ENCODE results near the gene PRODH.
"Not testable (repeated sequence)": the region's sequence is repeated elsewhere in the genome, so short reads cannot be mapped to it uniquely, and the experiment has no call there.

Gene PRODH

DNA sequence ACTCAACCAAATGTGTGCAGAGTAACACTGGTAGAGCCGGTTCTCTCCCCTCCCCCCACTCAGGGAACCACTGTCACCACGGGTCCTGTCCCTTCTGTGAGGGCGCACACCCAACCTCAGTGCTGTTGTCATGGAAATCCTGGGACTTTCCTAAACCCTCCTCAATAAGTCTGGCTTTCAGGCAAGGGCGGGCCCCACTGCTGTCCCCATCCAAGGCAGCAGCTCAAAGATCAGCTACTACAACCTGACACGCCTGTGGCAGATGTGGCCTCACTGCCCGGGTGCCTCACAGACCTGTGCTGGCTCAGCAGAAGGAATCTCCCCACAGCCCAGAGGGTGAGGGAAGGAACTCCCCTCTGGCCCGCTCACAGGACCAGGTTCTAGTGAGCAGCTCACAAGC lies 2.2 kb downstream of the PRODH start:
- no peak for DNase-seq (ENCODE audit: low read depth)
- H3K4me3 ChIP-seq (ENCODE audit: low read depth, low read length) = no peak overlapping the region
- TF ChIP-seq, protein P1, sequence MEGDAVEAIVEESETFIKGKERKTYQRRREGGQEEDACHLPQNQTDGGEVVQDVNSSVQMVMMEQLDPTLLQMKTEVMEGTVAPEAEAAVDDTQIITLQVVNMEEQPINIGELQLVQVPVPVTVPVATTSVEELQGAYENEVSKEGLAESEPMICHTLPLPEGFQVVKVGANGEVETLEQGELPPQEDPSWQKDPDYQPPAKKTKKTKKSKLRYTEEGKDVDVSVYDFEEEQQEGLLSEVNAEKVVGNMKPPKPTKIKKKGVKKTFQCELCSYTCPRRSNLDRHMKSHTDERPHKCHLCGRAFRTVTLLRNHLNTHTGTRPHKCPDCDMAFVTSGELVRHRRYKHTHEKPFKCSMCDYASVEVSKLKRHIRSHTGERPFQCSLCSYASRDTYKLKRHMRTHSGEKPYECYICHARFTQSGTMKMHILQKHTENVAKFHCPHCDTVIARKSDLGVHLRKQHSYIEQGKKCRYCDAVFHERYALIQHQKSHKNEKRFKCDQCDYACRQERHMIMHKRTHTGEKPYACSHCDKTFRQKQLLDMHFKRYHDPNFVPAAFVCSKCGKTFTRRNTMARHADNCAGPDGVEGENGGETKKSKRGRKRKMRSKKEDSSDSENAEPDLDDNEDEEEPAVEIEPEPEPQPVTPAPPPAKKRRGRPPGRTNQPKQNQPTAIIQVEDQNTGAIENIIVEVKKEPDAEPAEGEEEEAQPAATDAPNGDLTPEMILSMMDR (IDR thresholded peaks at IDR 0.05; ENCODE audit: control insufficient read depth, extremely low read depth, insufficient read depth) = no peak

GRCh38 chr22:18931905-18932652 lies 4.0 kb downstream of the PRODH start:
- no peak for DNase-seq (ENCODE audit: low read depth)
- TF ChIP-seq, protein P1 (IDR thresholded peaks at IDR 0.05; ENCODE audit: control insufficient read depth, extremely low read depth, insufficient read depth) = no peak
- no peak overlapping the region for H3K4me3 ChIP-seq (ENCODE audit: low read depth, low read length)

DNA sequence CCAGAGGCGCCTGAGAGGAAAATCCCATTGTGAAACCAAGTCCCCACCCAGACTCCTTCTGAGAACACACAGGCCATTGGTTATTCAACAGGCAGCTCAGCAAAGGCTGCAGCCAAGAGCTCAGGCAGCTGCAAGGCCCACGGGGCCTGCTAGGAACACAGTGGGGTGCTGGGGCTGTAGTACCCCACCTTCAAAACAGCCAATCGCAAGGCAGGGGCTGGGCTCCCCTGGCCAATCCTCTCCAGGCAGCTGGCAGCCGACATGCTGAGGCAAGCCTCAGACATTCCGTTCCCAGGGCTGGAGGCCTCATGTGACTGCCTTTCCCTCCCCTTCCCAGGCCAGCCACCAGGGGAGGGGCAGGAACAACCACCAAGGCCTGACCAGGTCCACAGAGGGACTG lies 6.6 kb downstream of the PRODH start:
- no peak overlapping the region for H3K4me3 ChIP-seq (ENCODE audit: low read depth, low read length)
- no peak for DNase-seq (ENCODE audit: low read depth)
- TF ChIP-seq, protein P1 (IDR thresholded peaks at IDR 0.05; ENCODE audit: control insufficient read depth, extremely low read depth, insufficient read depth) = no peak

- no peak for DNase-seq (ENCODE audit: low read depth)
- H3K4me3 ChIP-seq (ENCODE audit: low read depth, low read length) = no peak overlapping the region
- TF ChIP-seq, protein P1 (IDR thresholded peaks at IDR 0.05; ENCODE audit: control insufficient read depth, extremely low read depth, insufficient read depth) = no peak
Observed at GRCh38 chr22:18927573-18927972, 8.5 kb downstream of the PRODH start.

DNA sequence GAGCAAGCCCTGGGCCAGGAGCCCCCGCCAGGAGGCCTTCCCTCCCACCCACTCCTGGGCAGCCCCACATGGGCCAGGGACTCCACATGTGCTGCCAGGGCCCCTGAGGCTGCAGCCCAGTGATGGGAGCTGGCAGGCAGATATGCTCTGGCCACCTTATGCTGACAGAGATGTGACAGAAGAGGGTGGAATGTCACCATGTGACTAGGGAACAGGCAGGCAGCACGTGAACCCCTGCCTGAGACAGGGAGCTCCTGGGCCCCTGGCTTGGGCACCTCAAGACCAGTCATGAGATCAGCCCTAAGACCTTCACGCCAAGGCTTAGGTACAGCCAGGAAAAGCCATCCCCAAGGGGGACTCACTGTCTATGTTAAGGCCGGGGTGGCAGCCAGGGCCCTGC lies 9.1 kb downstream of the PRODH start:
- no peak for DNase-seq (ENCODE audit: low read depth)
- H3K4me3 ChIP-seq (ENCODE audit: low read depth, low read length) = no peak overlapping the region
- TF ChIP-seq, protein P1 (IDR thresholded peaks at IDR 0.05; ENCODE audit: control insufficient read depth, extremely low read depth, insufficient read depth) = no peak

DNA sequence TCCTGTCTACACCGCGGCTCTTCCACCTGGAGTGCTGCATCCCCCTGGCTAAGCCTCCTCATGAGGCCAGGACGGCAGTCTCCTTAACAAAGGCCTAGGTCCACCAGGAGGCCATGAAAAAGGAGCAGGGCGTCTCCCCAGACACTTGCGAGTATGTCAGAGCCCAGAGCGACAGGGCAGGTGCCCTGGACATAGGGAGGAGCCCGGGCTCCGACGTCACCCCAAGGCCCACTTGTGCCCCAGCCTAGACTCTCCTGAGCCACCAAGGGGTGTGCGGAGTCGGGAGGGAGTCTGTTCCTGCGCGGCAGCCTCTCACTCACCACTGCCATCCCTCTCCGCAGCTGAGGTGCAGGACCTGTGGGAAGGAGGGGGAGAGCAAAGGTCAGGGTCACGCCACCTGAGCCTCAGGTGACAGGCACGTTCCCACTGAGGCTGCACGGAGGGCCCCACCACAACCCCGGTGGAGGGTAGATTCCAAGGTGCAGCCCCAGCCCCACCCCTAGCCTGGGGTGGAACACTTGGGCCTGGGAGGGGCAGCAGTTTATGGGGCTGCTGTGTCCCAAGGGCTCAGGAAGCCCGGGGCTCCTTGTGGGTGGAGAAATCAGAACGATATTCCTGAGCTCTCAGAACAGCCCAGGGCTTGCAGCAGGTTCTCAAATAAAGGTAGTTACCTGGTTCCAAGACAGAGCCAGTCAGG lies 10.6 kb downstream of the PRODH start:
- H3K4me3 ChIP-seq (ENCODE audit: low read depth, low read length) = no peak overlapping the region
- TF ChIP-seq, protein P1 (IDR thresholded peaks at IDR 0.05; ENCODE audit: control insufficient read depth, extremely low read depth, insufficient read depth) = no peak
- no peak for DNase-seq (ENCODE audit: low read depth)

GRCh38 chr22:18920257-18920902 lies 15.7 kb downstream of the PRODH start:
- H3K4me3 ChIP-seq (ENCODE audit: low read depth, low read length); DNase-seq (ENCODE audit: low read depth): not testable (repeated sequence)

DNA sequence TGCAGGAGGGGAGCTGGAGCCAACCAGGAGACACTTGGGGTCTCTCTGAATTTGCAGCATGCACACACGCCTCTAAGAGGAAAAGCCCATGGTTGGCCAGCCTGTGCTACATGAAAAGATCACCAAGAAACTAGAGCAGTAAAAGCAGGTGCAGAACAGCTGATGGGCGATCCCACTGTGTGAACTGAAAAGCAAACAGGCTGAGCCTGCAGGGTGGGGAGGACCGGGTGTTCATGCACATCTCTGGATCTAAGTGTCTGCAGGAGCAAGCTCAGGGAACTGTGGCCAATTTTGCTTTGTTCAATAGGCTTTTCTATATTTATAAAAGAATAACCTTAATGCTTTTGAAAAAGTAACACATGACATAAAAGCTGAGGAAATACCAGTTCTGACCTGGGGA lies 18.3 kb downstream of the PRODH start:
- H3K4me3 ChIP-seq (ENCODE audit: low read depth, low read length); DNase-seq (ENCODE audit: low read depth): not testable (repeated sequence)

GRCh38 chr22:18915550-18915949 lies 20.5 kb downstream of the PRODH start:
- not testable (repeated sequence) for DNase-seq (ENCODE audit: low read depth); H3K4me3 ChIP-seq (ENCODE audit: low read depth, low read length)

GRCh38 chr22:18914558-18914957 lies 21.5 kb downstream of the PRODH start:
- not testable (repeated sequence) for DNase-seq (ENCODE audit: low read depth); H3K4me3 ChIP-seq (ENCODE audit: low read depth, low read length)

Data from LNCaP clone FGC (cell line).